ENCODE data around the gene LMNTD2.

LMNTD2 gene

GRCh38 chr11:553083-553987, 7.2 kb downstream of the LMNTD2 start:
- no peak for DNase-seq (ENCODE audit: low spot score)

- DNase-seq (ENCODE audit: low spot score): no peak
These were observed 8.9 kb downstream of the LMNTD2 start for GRCh38 chr11:551596-551995.

- DNase-seq (ENCODE audit: low spot score): no peak
These were observed 9.4 kb downstream of the LMNTD2 start for GRCh38 chr11:551131-551530.

- no peak for DNase-seq (ENCODE audit: low spot score)
These were observed 9.8 kb downstream of the LMNTD2 start for GRCh38 chr11:550746-551085.

- no peak for DNase-seq (ENCODE audit: low spot score)
These were observed 10.4 kb downstream of the LMNTD2 start for GRCh38 chr11:550021-550745.

- no peak for DNase-seq (ENCODE audit: low spot score)
These were observed 11.6 kb downstream of the LMNTD2 start for GRCh38 chr11:548700-549603.

GRCh38 chr11:545171-545570, 15.4 kb downstream of the LMNTD2 start:
- no peak for DNase-seq (ENCODE audit: low spot score)

GRCh38 chr11:544817-545166, 15.7 kb downstream of the LMNTD2 start:
- DNase-seq (ENCODE audit: low spot score): no peak

- DNase-seq (ENCODE audit: low spot score): no peak
These were observed 19.1 kb downstream of the LMNTD2 start for GRCh38 chr11:541433-541885.

GRCh38 chr11:540583-541432, 19.7 kb downstream of the LMNTD2 start:
- no peak for DNase-seq (ENCODE audit: low spot score)

GRCh38 chr11:539971-540481, 20.5 kb downstream of the LMNTD2 start:
- DNase-seq (ENCODE audit: low spot score): no peak

- DNase-seq (ENCODE audit: low spot score): peak; percentile 46
These were observed 22.0 kb downstream of the LMNTD2 start for GRCh38 chr11:538431-539051.

GRCh38 chr11:537622-538430, 22.7 kb downstream of the LMNTD2 start:
- peak; percentile 46 for DNase-seq (ENCODE audit: low spot score)

- DNase-seq (ENCODE audit: low spot score): peak; percentile 89
These were observed 23.5 kb downstream of the LMNTD2 start, which contains the start of gene LRRC56 for GRCh38 chr11:536841-537621. Gene LRRC56 (plus strand): TSS chr11:537527. CDS start chr11:540685, 3,158 bp downstream.

GRCh38 chr11:535519-536454, 24.8 kb downstream of the LMNTD2 start, which contains the start of gene HRAS:
Gene HRAS (minus strand): TSS chr11:535576.
- peak; percentile 96 for DNase-seq (ENCODE audit: low spot score)

GRCh38 chr11:535210-535518, 25.4 kb downstream of the LMNTD2 start:
- DNase-seq (ENCODE audit: low spot score): no peak

GRCh38 chr11:534396-535209, 25.9 kb downstream of the LMNTD2 start:
- DNase-seq (ENCODE audit: low spot score): peak; percentile 66
